GM18520 (cell line): Measurements from ENCODE around the gene WFS1.

ENCODE experiments used
- ATAC-seq: cut with Tn5 transposase; IDR thresholded peaks from one replicate; pipeline ENCODE4 v1.9.1; 2021; ENCODE audit not compliant: unreplicated experiment

WFS1 gene

DNA sequence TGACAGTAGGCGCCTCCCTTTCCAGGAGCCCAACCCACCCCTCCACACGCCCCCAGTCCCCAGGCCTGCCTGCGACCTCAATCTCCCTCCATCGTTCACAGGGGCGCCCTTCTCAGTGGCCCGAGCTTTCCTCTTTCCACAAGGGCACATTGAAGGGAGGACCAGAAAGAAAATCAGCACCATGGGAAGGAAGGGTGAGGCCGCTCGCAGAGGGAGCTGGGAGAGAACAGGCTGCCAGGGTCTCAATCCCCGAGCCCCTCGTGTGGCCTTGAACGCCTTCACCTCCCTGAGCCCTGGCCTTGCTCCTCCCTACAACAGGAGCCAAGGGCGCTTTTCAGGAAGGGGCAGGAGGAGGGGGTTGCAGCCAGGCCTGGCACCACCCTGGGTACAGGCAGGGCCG, 66.5 kb downstream of the WFS1 start:
- no peak for ATAC-seq

DNA sequence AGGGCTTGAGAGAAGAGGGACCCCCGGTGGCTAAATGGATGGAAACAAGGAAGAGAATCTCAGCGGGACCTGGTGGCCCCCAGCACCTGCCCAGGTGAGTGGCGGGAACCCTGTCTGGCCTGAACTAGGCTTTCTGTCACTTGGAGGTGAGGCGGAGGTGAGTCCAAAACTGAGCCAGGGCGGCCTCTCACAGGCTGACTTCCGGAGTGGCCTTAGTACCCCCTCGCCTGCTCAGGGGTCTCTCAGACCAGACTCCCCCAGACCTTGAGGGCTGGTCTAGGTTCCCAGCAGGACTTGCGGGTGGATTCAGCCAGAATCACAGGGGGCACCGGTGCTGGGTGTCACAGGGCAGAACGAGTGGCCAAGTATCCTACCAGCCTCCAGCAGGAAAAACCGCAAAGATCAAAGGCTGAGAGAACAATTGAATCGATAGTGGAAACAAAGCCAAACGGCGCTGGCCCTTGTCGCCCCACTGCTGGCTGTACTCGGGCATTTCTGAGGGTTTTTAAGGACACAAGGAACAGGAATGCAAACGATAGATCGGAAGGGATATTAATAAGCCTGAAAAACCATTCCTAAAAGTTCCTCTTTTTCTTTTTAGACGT, 67.8 kb downstream of the WFS1 start:
- no peak for ATAC-seq

DNA sequence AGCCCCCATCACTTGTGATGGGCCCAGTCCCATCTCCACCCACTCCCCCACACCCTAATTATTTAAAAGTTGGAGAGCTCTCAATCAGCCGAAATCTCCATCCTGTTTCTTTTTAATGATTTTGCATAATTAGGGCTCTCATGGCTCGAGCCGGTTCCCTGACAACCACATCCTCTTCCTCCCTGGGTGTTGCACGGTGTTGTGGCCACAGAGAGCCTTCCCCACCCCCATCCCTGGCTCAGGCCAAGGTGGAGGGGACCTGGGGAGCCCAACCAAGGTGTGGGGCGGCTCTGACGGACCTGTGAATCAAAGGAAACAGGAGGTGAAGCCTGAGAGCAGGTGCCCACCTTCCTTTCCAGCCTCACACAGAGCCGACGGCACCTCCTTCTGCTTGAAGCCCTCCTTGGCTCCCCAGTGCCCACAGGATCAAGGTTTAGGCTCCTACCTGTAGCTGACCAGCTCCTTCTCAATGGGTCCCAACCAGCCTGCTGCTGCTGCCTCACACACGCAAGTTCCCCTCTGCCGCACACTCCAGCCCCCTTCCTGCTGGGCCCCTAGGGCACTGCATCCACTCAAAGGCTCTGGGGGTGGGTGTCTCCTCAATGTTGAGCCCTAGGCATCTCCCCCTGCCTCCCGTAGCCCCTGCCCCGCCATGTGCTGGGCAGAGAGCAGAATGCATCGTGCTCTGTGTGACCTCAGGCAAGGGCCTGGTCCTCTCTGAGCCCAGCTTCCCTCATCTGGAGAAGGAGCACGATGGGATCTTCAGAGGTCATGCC, 68.7 kb downstream of the WFS1 start:
- ATAC-seq: no peak

DNA sequence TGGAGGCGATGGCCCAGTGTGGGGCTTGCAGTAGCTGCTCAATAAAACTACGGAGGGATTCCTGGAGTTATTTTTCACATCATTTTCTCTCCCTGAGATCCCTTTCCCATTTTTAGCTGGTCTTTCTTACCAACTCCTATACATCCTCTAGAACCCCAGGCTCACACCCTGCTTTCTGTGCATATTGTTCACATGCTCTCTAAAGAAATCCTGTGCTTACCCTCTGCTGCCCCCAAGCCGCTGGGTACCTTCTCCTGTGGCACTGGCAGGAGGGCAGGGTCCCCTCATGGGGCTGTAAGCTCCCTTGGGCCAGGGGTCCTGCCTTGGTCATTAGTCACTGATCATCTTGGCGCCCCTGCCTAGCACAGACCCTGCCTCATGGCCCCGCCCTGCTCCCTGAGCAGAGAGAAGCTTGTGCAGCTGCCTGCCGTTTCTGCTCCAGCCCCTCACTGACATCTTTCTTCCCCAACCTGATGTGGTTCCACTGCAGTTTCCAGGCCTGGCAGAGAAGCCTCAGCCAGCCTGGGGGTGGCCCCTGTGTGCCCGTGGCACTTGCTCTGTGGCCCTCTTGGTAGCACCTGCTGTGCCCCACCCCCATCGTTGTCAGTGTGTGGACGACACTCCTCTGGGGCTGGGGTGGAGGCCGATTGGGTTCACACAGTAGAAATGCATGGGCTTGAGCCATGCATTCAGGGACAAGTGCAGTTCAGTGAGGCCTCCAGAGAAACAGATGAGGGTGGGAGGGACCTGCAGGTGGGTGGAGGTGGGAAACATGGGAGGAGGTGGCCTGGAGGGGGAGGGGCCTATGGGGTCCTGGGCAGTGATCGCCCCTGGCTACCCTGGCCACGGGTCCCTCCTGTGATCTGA, 69.5 kb downstream of the WFS1 start:
- no peak for ATAC-seq

DNA sequence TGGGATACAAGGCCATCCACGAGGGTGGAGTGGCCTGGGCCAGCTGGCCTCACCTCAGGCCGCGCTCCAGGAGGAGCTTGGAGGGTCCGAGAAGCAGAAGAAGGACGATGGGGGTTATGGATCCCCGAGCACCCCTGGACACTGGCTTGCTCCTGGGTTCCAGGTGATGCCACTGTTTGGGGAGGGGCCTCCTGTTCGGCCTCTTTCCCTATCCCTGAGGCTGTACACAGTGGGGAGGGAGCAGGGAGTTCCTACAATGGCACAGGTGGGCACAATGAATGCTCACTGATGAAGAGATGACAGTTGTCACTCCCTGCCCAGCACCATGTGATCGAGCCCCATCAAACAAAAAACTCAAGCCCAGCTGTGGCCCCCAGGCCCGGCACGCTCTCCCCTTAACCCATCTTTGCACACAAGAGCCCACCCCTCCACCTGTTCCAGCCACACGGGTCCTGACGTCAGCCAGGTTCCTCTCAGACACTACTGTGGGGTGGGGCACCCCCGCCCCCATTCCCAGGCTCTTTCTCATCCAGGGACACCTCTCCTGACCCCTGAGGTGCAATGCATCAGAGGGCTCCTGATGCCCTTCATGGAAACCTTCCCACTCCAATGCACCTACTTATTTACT, 70.3 kb downstream of the WFS1 start:
- ATAC-seq: no peak

DNA sequence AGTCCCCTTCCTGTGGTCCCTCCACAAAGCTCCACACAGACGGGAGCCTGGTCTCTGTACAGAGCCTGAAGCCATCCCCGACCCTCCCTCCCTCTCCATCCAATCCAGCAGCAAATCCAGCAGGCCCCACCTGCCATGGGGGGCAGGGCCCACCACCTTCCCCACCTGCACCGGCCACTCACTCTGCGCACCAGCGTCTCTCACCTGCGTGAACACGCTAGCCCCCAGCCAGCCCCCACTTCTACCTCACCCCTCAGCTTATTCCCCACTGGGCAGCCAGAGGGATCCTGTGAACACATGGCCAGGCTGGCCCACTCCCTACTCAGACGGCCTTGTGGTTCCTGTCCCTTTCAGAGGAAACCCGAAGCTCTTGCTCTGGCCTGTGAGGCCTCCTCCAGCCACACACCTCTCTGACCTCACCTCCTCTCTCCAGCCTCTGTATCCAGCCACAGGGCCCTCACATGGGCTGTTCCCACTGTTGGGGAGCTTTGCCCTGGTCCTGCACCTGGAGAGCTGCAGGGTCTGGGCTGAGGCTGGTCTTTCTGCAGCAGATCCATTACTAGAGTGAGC, 70.9 kb downstream of the WFS1 start:
- no peak for ATAC-seq

DNA sequence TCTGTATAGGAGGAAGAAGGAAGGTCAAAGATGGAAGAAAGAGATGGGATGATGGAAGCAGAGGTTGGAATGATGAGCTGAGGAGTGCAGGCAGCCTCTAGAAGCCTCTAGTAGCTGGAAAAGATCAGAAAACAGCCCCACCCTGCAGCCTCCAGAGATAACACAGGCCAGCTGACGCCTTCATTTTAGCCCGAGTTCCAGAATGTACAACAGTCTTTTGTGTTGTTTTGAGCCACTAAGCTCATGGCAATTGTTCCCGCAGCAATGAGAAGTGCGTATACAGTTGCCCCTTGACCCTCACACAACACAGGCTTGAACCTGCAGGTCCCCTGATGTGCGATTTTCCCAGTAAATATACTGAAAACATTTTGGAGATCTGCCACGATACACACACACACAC, 72.0 kb downstream of the WFS1 start:
- no peak for ATAC-seq

DNA sequence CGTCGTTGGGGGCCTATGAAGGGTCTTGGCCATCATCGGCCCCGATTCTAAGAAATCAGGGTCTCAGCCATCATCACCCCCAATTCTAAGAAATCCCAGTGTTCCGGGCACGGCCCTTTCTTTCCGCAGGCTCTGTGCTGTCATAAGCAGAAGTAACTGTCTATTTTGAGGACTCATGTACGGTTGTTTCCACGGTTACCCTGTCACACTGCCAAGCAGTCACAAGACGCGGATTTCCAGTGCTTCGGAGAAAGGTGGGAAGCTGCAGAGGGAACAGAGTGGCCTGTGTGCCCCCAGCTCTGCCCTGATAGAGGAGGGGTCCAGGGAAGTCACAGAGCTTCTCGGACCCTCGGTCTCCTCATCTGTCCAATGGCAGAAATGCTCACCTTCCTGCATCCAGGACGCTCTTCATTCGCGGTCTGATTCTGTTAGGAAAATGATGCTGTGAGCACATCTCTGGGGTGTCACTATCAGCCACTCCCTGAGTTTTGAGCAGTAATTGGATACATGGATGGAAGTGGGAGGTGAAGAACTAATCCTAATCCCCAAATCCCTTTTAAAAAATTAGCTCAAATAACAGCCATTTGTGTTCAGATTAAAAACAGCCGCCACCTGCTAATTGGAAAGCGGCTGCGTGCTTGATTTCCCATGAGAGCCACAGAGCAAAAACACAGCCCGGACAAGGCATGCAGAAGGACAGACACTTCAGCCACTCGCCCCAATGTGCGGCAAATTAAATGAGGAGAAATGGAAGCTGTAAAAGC, 73.1 kb downstream of the WFS1 start:
- ATAC-seq: no peak

DNA sequence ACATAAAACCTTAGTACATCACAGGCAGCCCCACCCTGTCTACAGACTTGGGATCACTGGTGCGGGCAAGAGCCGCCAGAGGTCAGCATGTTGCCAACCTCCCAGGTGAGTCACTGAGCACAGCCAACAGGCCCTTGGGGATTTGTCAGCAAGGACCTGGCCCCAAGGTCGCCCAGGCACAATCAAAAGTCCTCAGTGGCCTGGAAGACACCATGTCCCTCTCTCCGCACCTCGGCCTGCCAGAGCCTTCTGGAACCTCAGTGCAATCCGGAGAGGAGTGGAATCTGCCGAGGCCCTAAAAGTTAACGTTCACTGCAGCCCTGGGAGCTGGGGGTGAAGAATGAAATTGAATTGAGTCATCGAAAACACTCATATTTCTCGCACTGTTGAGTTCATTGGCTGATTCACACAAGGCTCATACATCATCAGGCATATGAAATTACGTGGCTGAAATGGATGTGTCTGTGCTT, 74.3 kb downstream of the WFS1 start:
- ATAC-seq: no peak

DNA sequence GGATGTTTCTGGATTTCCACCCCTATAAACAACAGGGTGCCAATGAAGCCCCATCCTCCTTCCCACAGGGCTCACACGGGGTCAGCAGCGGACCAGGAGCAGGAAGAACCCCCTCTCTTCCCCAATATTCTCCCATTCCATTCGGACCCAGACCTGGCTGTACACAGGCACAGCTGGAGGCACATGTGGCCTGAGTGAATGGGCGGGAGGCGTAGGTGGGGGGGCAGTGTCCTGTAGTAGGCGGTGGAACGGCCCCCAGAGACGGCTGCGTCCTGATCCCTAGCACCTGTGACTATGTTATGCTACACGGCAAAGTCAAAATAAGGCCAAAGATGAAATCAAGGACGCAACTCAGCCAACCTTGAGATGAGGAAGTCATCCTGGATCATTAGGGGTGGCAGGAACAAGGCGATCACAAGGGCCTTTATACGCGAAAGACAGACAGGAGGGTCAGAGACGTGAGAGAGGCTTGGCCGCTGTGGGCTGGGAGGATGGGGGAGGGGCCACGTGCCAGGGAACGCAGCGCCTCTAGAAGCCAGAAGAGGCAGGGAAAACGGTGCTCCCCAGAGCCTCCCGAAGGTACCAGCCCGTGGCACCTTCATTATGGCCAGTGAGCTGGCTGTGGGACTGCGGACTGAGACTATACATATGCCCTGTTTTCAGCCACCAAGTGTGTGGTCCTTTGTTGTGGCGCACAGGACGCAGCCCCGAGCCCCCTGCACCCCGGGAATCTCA, 75.6 kb downstream of the WFS1 start:
- no peak for ATAC-seq

DNA sequence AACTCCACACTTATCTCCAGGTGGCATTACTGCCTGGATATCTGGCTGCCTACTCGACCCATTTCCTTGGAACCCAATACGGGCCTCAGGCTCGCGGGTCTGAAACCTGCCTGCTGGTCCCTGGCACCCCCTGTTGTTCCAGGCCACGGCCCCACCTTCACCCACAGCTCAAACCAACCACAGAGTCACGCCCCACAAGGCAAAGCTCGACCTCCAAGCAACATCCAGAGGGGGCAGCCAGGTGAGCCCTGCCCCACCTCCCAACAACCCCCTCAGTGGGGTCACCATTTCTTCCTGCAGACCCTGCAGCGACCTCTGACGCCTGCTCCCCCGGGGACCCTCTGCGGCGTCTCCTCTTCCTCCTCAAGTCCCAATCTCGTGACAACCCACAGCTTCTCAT, 76.2 kb downstream of the WFS1 start:
- no peak for ATAC-seq

DNA sequence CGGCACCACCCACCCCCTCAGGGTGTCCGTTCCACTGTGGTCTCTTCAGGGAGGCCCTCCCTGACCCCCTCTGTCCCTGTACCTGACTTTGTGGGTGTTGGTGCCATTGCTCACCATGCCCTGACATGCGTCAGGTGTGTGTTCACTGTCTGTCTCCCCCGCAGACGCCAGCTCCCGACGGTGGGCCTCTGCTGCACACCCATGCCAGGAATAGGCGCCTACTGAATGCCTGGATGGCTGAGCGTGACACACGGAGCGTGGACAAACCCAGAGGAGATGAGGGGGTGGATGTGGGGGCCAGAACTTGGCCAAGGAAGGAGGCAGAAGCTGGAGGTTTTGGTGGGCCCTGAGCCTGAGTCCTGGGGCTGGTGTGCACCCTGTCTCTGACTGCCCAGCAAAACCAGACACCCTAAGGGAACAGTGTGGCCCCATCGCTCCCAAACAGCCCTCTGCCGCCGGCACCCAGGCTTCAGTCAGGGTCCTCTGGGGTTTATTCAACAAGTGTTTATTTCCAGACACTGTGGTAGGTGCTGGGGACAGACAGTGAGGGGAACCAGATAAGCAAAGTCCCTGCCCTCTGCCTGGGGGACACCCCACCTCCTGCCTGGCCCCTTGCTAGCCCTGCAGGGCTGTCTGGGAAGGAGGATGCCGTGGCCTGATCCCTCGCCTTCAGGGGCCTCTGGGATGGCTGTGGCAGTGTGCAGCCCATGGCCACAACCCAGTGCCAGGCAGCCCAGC, 76.9 kb downstream of the WFS1 start:
- ATAC-seq: no peak

DNA sequence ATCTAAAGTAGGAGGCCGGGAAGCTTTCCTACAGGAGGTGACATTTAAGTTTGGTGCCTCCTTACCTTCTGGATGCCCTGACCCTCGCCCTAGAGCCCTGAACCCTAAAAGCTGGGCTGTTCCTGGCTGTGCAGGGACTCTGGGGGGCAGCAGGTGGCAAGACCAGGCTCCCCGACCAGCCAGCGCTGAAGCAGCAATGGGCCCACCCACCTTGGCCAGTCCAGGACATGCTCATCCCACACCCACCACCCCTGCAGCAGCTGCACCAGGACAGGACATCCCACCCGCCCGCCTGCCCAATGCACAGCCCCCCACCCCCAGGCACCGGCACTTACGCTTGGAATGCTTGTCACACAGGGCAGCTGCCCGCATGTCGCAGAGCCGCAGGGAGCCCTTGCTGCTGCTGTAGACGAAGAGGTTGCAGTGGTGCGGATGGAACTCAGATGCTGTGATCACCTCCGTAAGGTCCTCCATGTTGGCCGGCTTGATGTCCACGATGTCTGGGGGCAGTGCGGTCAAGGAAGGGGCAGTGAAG, 77.9 kb downstream of the WFS1 start:
- no peak for ATAC-seq

DNA sequence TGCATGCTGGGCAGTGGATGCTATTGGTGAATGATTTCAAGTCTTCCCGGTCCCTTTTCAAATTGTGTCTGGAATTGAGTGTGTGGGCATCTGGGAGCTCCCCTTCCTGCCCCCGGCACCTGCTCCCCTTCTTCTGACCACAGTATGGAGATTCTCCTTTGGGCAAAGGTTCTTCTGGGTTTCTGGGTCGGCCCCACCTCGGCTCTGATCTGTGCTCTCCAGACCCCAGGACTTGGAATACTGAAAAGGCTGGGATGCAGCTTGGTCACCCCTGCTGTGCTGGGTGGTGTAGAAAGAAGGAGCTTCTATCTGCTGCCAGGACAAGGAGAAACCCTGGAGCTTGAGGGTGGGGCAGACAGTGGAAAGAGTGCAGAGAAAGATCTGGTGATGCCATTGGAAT, 78.8 kb downstream of the WFS1 start:
- no peak for ATAC-seq

DNA sequence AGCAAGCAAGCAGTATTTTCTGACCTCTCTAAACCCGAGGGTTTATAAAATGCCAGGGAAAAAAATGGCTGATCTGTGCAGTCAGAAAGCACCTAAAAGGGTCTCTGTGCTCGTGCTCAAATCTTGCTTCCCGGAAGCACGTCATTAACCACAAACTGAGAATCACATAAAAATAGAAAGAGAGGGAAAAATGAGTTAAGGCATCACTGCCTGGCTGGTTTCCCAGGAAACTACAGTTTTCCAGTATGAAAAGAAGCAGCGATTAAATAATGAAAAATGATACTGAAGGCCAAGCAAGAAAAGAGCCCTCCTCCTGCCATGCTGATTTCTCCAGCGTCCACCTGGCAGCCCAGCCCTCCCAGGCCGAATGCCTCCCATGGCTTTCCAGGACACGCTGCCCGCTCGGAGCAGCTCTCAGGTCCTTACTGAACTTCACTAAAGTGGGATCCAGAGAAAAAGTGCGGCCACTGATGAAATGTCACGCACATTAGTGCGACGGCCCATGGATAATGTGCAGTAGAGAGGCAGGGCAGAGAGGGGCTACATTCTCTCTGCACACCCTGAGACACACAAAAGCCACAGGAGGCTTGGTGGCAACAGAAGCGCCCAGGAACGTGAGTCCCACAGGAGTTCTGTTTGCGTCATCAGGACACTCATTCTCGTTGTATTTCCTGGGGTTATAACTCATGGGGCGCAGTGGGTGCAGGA, 80.4 kb downstream of the WFS1 start:
- no peak for ATAC-seq

DNA sequence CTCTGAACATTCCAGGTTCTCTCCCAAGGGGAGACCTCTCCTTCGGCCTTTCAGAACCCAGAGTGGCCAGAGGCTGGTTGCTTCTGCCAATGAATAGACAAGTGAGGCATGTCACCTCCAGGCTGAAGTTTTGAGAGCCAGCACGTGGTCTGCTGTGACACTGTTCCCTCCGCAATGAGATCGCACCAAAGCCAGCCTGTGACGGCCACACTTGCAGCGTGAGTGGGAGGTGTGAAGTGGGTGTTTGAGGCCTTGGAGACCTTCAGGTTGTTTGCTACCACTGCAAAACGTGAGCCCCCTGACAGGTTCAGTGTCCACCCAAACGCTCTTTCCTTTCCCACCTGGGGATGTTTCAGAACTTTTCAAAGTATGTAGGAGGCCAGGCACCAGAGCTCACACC, 81.0 kb downstream of the WFS1 start:
- no peak for ATAC-seq

DNA sequence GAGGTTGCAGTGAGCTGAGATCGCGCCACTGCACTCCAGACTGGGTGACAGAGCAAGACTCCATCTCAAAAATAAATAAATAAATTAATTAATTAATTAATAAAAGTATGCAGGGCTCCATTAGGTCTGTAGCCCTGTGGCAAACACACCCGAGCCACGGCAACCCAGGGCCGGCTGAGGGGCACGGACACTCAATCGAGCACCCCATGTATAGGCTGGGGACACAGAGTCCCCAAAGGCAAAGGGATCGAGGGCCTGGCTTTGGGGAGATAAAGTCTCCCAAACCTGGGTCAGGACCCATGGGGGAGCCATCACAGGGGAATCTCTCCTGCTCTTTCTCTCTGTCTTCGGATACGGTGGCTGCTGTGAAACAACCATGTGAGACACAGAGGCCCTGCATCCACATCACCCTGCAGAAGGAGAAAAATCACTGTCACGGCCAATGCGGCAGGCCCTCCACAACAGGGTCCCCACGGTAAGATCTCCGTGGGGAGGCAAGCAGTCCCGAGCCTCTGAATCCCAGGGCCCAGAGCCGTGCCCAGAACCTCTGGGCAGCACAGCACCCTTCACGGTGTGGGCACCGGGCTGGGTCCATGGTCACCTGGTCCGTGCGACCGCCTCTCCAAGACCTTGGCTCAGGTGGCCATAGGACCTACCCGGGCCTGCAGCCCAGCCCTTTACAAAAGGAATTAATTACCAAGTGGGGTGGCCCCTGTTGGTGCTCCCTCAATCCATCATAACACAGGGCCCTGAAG, 81.8 kb downstream of the WFS1 start:
- no peak for ATAC-seq
